HG03196 (cell line): Measurements from ENCODE around the gene MTERF2.
A peak's percentile ranks its signal among the peaks of the same experiment; 100 is the strongest.

Experiments used
- ATAC-seq: cut with Tn5 transposase; IDR thresholded peaks from one replicate; pipeline ENCODE4 v1.9.1; 2021; ENCODE audit not compliant: unreplicated experiment

Gene MTERF2

GRCh38 chr12:106994579-106995220 lies 7.8 kb upstream of the MTERF2 start:
- no peak for ATAC-seq

GRCh38 chr12:106987846-106988245 lies 900 bp upstream of the MTERF2 start:
- no peak for ATAC-seq

GRCh38 chr12:106986135-106986534 lies 811 bp downstream of the MTERF2 start:
- ATAC-seq: no peak

- no peak for ATAC-seq
Observed at GRCh38 chr12:106985479-106985878, 1.5 kb downstream of the MTERF2 start.

- ATAC-seq: no peak
Observed at GRCh38 chr12:106984588-106985137, 2.3 kb downstream of the MTERF2 start.

GRCh38 chr12:106982229-106982628 lies 4.7 kb downstream of the MTERF2 start:
- ATAC-seq: no peak

- no peak for ATAC-seq
Observed at GRCh38 chr12:106981788-106982187, 5.2 kb downstream of the MTERF2 start.

- ATAC-seq: no peak
Observed at GRCh38 chr12:106980944-106981343, 6.0 kb downstream of the MTERF2 start.

- ATAC-seq: no peak
Observed at GRCh38 chr12:106978035-106978800, 8.7 kb downstream of the MTERF2 start.

- ATAC-seq: no peak
Observed at GRCh38 chr12:106976668-106977067, 10.3 kb downstream of the MTERF2 start.

- no peak for ATAC-seq
Observed at GRCh38 chr12:106975993-106976658, 10.8 kb downstream of the MTERF2 start.

- ATAC-seq: no peak
Observed at GRCh38 chr12:106975098-106975497, 11.8 kb downstream of the MTERF2 start.

GRCh38 chr12:106974511-106974910 lies 12.4 kb downstream of the MTERF2 start:
- ATAC-seq: peak; percentile 85

GRCh38 chr12:106973545-106973944 lies 13.4 kb downstream of the MTERF2 start:
- ATAC-seq: no peak

GRCh38 chr12:106971065-106971464 lies 15.9 kb downstream of the MTERF2 start:
- no peak for ATAC-seq

- ATAC-seq: no peak
Observed at GRCh38 chr12:106964526-106964925, 22.4 kb downstream of the MTERF2 start.

GRCh38 chr12:106962286-106962685 lies 24.7 kb downstream of the MTERF2 start:
- ATAC-seq: no peak

- ATAC-seq: no peak
Observed at GRCh38 chr12:106960443-106960842, 26.5 kb downstream of the MTERF2 start.

GRCh38 chr12:106957583-106957982 lies 29.4 kb downstream of the MTERF2 start:
- ATAC-seq: no peak

GRCh38 chr12:106956048-106956578 lies 30.8 kb downstream of the MTERF2 start:
- ATAC-seq: peak; percentile 39

GRCh38 chr12:106955377-106956047 lies 31.4 kb downstream of the MTERF2 start, which contains the start of gene TMEM263:
TSS of gene TMEM263 (plus strand) at chr12:106955907. CDS start at chr12:106967117, 11,210 bp downstream.
- ATAC-seq: peak; percentile 70
